ENCODE results near the gene MYO15A.

Gene MYO15A

DNA sequence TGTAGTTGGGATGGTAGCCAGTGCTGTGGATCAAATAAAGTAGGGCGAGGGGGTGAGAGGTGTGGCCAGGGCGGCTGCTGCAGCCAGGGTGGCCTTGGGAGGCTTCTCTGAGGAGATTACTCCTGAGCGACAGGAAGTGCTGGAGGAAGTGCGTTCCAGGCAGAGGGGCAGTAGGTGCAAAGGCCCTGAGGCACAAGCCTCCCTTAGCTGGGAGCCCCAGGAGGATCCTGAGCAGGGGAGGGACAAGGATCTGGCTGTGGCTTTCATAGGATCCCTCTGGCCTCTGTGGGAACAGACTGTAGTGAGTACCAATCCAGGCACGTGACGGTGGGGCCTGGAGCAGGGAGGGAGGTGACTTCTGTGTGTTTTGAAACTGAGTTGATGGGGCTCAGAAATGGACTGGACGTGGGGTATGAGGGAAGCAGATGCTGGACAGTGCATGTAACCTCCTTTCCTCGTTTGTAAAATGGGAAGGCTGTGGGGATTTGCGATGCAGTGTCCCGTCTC lies 119.7 kb downstream of the MYO15A start:
- no peaks in the 10 kb centered on the region for H3K27me3 ChIP-seq (replicated peaks; ENCODE audit: insufficient read depth, low read length)
- no peaks in the 10 kb centered on the region for H4K20me1 ChIP-seq (ENCODE audit: insufficient read depth, low read length)
- DNase-seq = no peak
- H3K36me3 ChIP-seq (replicated peaks; ENCODE audit: insufficient read depth, low read length) = no peaks in the 10 kb centered on the region
- H3K27ac ChIP-seq (ENCODE audit: low read length) = no peak overlapping the region
- no peak overlapping the region for H2AFZ ChIP-seq (ENCODE audit: low read length)
- TF ChIP-seq EZH2phosphoT487 (IDR thresholded peaks at IDR 0.05; ENCODE audit: low read length) = no peak
- TF ChIP-seq EZH2 (optimal IDR thresholded peaks at IDR 0.05; ENCODE audit: low read depth, low read length) = no peak
- H3K4me3 ChIP-seq (ENCODE audit: low read length) = no peak overlapping the region
- H3K4me2 ChIP-seq (ENCODE audit: low read depth, low read length) = no peak overlapping the region
- H3K9me2 ChIP-seq (replicated peaks; ENCODE audit: insufficient read depth, low read length) = no peaks in the 10 kb centered on the region
- no peaks in the 10 kb centered on the region for H3F3A ChIP-seq (ENCODE audit: insufficient read depth, low read length)
- H3K79me2 ChIP-seq (ENCODE audit: low read length) = 0 out of 2 replicates have a peak, but pooled peaks cover 4% of the 10 kb centered on the region
- H3K9ac ChIP-seq (ENCODE audit: low read length) = no peak overlapping the region
- H3K9me3 ChIP-seq (replicated peaks; ENCODE audit: insufficient read depth, low read length) = no peaks in the 10 kb centered on the region
- no peaks in the 10 kb centered on the region for H3K4me1 ChIP-seq (ENCODE audit: low read length)

DNA sequence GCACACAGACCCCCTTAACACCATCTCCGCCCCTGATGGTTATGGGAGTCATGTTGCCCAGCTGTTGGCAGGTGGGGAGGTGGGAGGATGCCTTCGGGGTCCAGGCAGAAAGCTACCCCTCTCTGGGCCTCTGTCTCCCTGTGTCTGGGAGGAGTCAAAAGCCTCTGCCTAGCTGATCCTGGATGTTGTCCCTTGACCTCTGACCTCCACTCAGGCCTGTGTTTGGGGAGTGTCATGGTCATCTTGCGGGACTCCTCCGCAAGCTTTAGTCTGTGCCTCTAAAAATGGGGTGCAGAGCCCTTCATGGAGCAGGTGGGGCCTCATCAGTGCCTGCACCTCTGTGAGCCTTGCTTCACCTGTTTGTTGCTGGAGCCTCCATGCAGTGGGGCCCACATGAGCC lies 120.7 kb downstream of the MYO15A start:
- Histone ChIP-seq H3K4me1 (ENCODE audit: low read length) (no peaks in the 10 kb centered on the region), H2AFZ (ENCODE audit: low read length) (no peak overlapping the region), H3K9ac (ENCODE audit: low read length) (no peak overlapping the region), H3K27me3 (replicated peaks; ENCODE audit: insufficient read depth, low read length) (no peaks in the 10 kb centered on the region), H3K79me2 (ENCODE audit: low read length) (0 out of 2 replicates have a peak, but pooled peaks cover 4% of the 10 kb centered on the region), H3K27ac (ENCODE audit: low read length) (no peak overlapping the region), H3K9me3 (replicated peaks; ENCODE audit: insufficient read depth, low read length) (no peaks in the 10 kb centered on the region), H3K9me2 (replicated peaks; ENCODE audit: insufficient read depth, low read length) (no peaks in the 10 kb centered on the region), H3K36me3 (replicated peaks; ENCODE audit: insufficient read depth, low read length) (no peaks in the 10 kb centered on the region), H3K4me3 (ENCODE audit: low read length) (no peak overlapping the region), H3K4me2 (ENCODE audit: low read depth, low read length) (no peak overlapping the region), H4K20me1 (ENCODE audit: insufficient read depth, low read length) (no peaks in the 10 kb centered on the region), H3F3A (ENCODE audit: insufficient read depth, low read length) (no peaks in the 10 kb centered on the region)
- TF ChIP-seq EZH2 (optimal IDR thresholded peaks at IDR 0.05; ENCODE audit: low read depth, low read length) (no peak), EZH2phosphoT487 (IDR thresholded peaks at IDR 0.05; ENCODE audit: low read length) (no peak)
- TF ChIP-seq, protein P1, sequence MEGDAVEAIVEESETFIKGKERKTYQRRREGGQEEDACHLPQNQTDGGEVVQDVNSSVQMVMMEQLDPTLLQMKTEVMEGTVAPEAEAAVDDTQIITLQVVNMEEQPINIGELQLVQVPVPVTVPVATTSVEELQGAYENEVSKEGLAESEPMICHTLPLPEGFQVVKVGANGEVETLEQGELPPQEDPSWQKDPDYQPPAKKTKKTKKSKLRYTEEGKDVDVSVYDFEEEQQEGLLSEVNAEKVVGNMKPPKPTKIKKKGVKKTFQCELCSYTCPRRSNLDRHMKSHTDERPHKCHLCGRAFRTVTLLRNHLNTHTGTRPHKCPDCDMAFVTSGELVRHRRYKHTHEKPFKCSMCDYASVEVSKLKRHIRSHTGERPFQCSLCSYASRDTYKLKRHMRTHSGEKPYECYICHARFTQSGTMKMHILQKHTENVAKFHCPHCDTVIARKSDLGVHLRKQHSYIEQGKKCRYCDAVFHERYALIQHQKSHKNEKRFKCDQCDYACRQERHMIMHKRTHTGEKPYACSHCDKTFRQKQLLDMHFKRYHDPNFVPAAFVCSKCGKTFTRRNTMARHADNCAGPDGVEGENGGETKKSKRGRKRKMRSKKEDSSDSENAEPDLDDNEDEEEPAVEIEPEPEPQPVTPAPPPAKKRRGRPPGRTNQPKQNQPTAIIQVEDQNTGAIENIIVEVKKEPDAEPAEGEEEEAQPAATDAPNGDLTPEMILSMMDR (IDR thresholded peaks at IDR 0.05; ENCODE audit: low read length) = no peak
- DNase-seq = no peak
